HepG2 (cell line): ENCODE measurements around the gene DOCK9. TPM values are rescaled to one million over a fixed set of nuclear protein-coding genes. Genes with fewer than 3 reads are reported as not detected.

Source experiments
- ATAC-seq: fragments of 200-7000 bp; cut with Tn5 transposase; 3 replicates; pipeline ENCODE4 v1.9.1; 2020; ENCODE audit warnings: mild to moderate bottlenecking, moderate library complexity
- BruUV-seq: library from RNA; stranded (reverse); fragments of 400-500 nt; replicated peaks from 2 replicates; lab custom pipeline; 2021; lab: Mats Ljungman, UMichigan
- CTCF ChIA-PET: fragments of 300-600 bp; formaldehyde crosslinking; extraction: SDS; loops from one replicate; lab custom pipeline; 2021; ENCODE audit warnings: low total read pairs, inconsistent platforms, low intra/inter-chr PET ratio; lab: Yijun Ruan, JAX
- POLR2A ChIA-PET: fragments of 350-600 bp; sonication (Branson Sonifier 250); formaldehyde crosslinking; loops from one replicate; lab custom pipeline; 2020; ENCODE audit warnings: antibody characterized with exemption, inconsistent platforms; lab: Yijun Ruan, JAX
- DNase-seq: peaks from one replicate; pipeline ENCODE4 v3.0.0-alpha.2; 2015; ENCODE audit warnings: low spot score
- FAIRE-seq: peaks from 3 replicates; lab custom pipeline; 2011; peaks lifted over from hg19 to GRCh38; lab: Jason Lieb, UNC
- H2AFZ ChIP-seq: one replicate; pipeline ENCODE4 v1.6.1; 2011; ENCODE audit warnings: low read length, inconsistent platforms
- H3K27ac ChIP-seq: fragments of 300-600 bp; 3 replicates; pipeline ENCODE4 v1.8.0; 2011; ENCODE audit warnings: mixed run types, mild to moderate bottlenecking, mixed read lengths, low read length, inconsistent platforms; ENCODE audit not compliant: insufficient read depth; ENCODE audit errors: extremely low read length
- H3K27me3 ChIP-seq, 2 experiments: fragments of 200-600 bp in 1 of 2; 2 replicates in 1 of 2; 3 replicates in 1 of 2; pipeline versions ENCODE4 v1.6.0 to v1.8.0; 2011; ENCODE audit warnings: low read length in 2 of 2, mild to moderate bottlenecking in 2 of 2, moderate library complexity in 2 of 2, inconsistent platforms in 1 of 2; ENCODE audit not compliant: insufficient read depth in 2 of 2, control insufficient read depth in 1 of 2
- H3K36me3 ChIP-seq, 2 experiments: fragments of 200-600 bp in 1 of 2; replicated peaks in 1 of 2; 2 replicates in 1 of 2; 3 replicates in 1 of 2; pipeline versions ENCODE4 v1.5.1 to v1.8.0; 2011; ENCODE audit warnings: low read length in 2 of 2, inconsistent platforms in 1 of 2; ENCODE audit not compliant: insufficient read depth in 2 of 2, control insufficient read depth in 1 of 2
- H3K4me1 ChIP-seq: 2 replicates; pipeline ENCODE4 v1.5.1; 2012; ENCODE audit warnings: low read length, inconsistent platforms; ENCODE audit not compliant: insufficient read depth
- H3K4me2 ChIP-seq: 2 replicates; pipeline ENCODE4 v1.6.0; 2011; ENCODE audit warnings: low read depth, low read length, inconsistent platforms
- H3K4me3 ChIP-seq, 3 experiments: fragments of 200-600 bp in 1 of 3; sonication (generic), shearing (Covaris generic) in 1 of 3; replicated peaks in 1 of 3; 2 replicates each; pipeline ENCODE4 v1.5.1; 2011 to 2016; ENCODE audit warnings: low read length in 3 of 3, inconsistent platforms in 2 of 3, low read depth in 2 of 3, mild to moderate bottlenecking in 2 of 3, control low read depth in 1 of 3, mixed read lengths in 1 of 3; ENCODE audit not compliant: insufficient read depth in 1 of 3
- H3K79me2 ChIP-seq: one replicate; pipeline ENCODE4 v1.6.1; 2011; ENCODE audit warnings: low read length, inconsistent platforms; ENCODE audit not compliant: insufficient read depth
- H3K9ac ChIP-seq: 2 replicates; pipeline ENCODE4 v1.6.0; 2011; ENCODE audit warnings: mild to moderate bottlenecking, low read depth, low read length, inconsistent platforms; ENCODE audit not compliant: insufficient read depth
- H3K9me3 ChIP-seq: 2 replicates; pipeline ENCODE4 v1.5.1; 2012; ENCODE audit warnings: mild to moderate bottlenecking, low read length
- H4K20me1 ChIP-seq: 2 replicates; pipeline ENCODE4 v1.6.0; 2011; ENCODE audit warnings: inconsistent platforms, mild to moderate bottlenecking, low read length, moderate library complexity; ENCODE audit not compliant: insufficient read depth
- BATF2 ChIP-seq: sonication (generic); formaldehyde crosslinking; IDR thresholded peaks from 2 replicates; pipeline ENCODE4 v1.8.0; 2022; ENCODE audit warnings: mild to moderate bottlenecking, missing genetic modification reagents, moderate library complexity
- CENPX ChIP-seq: sonication (generic); formaldehyde crosslinking; IDR thresholded peaks from 2 replicates; pipeline ENCODE4 v1.9.0; 2021; ENCODE audit warnings: mild to moderate bottlenecking, missing genetic modification reagents, moderate library complexity
- DPF2 ChIP-seq: sonication (generic); formaldehyde crosslinking; IDR thresholded peaks from 2 replicates; pipeline ENCODE4 v1.4.0; 2020; ENCODE audit warnings: mild to moderate bottlenecking, low read depth, missing genetic modification reagents, borderline replicate concordance
- ESRRA ChIP-seq: sonication (generic); formaldehyde crosslinking; IDR thresholded peaks from 2 replicates; pipeline ENCODE4 v1.5.1; 2020; ENCODE audit warnings: mild to moderate bottlenecking, low read depth, missing genetic modification reagents
- HNF1A ChIP-seq, 2 experiments: sonication (generic) in 1 of 2; formaldehyde crosslinking in 1 of 2; IDR thresholded peaks; 2 replicates each; pipeline versions ENCODE4 v1.4.0 to v1.6.1; 2016 to 2020; ENCODE audit warnings: borderline replicate concordance in 1 of 2, low read depth in 1 of 2, mild to moderate bottlenecking in 1 of 2, missing genetic modification reagents in 1 of 2
- JARID2 ChIP-seq: sonication (generic); formaldehyde crosslinking; IDR thresholded peaks from 2 replicates; pipeline ENCODE4 v1.8.1; 2023; ENCODE audit warnings: missing genetic modification reagents, inconsistent platforms; ENCODE audit not compliant: insufficient replicate concordance
- NCOA5 ChIP-seq: sonication (generic); formaldehyde crosslinking; IDR thresholded peaks from 2 replicates; pipeline ENCODE4 v1.4.0; 2020; ENCODE audit warnings: missing genetic modification reagents
- PCBP1 ChIP-seq: fragments of 200-400 bp; formaldehyde crosslinking; IDR thresholded peaks from 2 replicates; pipeline ENCODE4 v1.6.1; 2017; ENCODE audit warnings: mild to moderate bottlenecking, low read depth, low read length, borderline replicate concordance
- PHF20 ChIP-seq: sonication (generic); formaldehyde crosslinking; IDR thresholded peaks from 2 replicates; pipeline ENCODE4 v1.5.0; 2020; ENCODE audit warnings: mild to moderate bottlenecking, missing genetic modification reagents
- RFX1 ChIP-seq: fragments of 450-650 bp; IDR thresholded peaks from 2 replicates; pipeline ENCODE4 v1.6.1; 2017
- ZFP36 ChIP-seq: fragments of 150-350 bp; IDR thresholded peaks from 2 replicates; pipeline ENCODE4 v1.6.1; 2018; ENCODE audit warnings: borderline replicate concordance, low read length, low read depth; ENCODE audit not compliant: partially characterized antibody
- ZFP62 ChIP-seq: sonication (generic); formaldehyde crosslinking; IDR thresholded peaks from 2 replicates; pipeline ENCODE4 v1.4.0; 2020; ENCODE audit warnings: missing genetic modification reagents
- ZFP82 ChIP-seq: sonication (generic); formaldehyde crosslinking; IDR thresholded peaks from 2 replicates; pipeline ENCODE4 v1.5.1; 2020; ENCODE audit warnings: mild to moderate bottlenecking, missing genetic modification reagents, borderline replicate concordance
- ZNF121 ChIP-seq: sonication (generic); formaldehyde crosslinking; IDR thresholded peaks from 2 replicates; pipeline ENCODE4 v1.5.0; 2020; ENCODE audit warnings: mild to moderate bottlenecking, missing genetic modification reagents
- ZNF317 ChIP-seq: sonication (generic); formaldehyde crosslinking; IDR thresholded peaks from 2 replicates; pipeline ENCODE4 v1.5.0; 2020; ENCODE audit warnings: mild to moderate bottlenecking, missing genetic modification reagents
- ZNF367 ChIP-seq: sonication (generic); formaldehyde crosslinking; IDR thresholded peaks from 2 replicates; pipeline ENCODE4 v1.4.0; 2020; ENCODE audit warnings: missing genetic modification reagents, borderline replicate concordance
- ZNF720 ChIP-seq: sonication (generic); formaldehyde crosslinking; IDR thresholded peaks from 2 replicates; pipeline ENCODE4 v1.4.0; 2020; ENCODE audit warnings: missing genetic modification reagents
- ZNF784 ChIP-seq: sonication (generic); formaldehyde crosslinking; IDR thresholded peaks from 2 replicates; pipeline ENCODE4 v1.5.1; 2020; ENCODE audit warnings: missing genetic modification reagents, mild to moderate bottlenecking, borderline replicate concordance
- WGBS: methylation state at CpG from one replicate; pipeline ENCODE4 v1.1.6; 2017; ENCODE audit warnings: low lambda C conversion rate; 5-methylcytosine and 5-hydroxymethylcytosine counted together
- in situ Hi-C: cut with HindIII; loops from 2 replicates; pipeline ENCODE4 v1.10.0; 2017; ENCODE audit warnings: low pct_unique_long_range_greater_than_20kb; ENCODE audit not compliant: extremely low pct_ligation_motif_present
- intact Hi-C: fragments of 100-400 bp; cut with micrococcal nuclease; formaldehyde crosslinking; loops from one replicate; pipeline ENCODE4 v1.10.0; 2022; ENCODE audit not compliant: unreplicated experiment
- polyA plus RNA-seq, 8 experiments: library from polyadenylated mRNA; depleted of rRNA in 3 of 8; stranded (reverse) in 7 of 8; unstranded in 1 of 8; fragments of >200 nt; fragmentation: Illumina TruSeq in 4 of 8; extraction: Trizol in 4 of 8; gene quantifications; 2 replicates each; pipeline versions ENCODE4 v1.2.1 to v1.2.3, GENCODE V29; 2011 to 2016; ENCODE audit warnings: low read depth in 4 of 8, missing spikeins in 1 of 8, mixed read lengths in 1 of 8; ENCODE audit not compliant: insufficient read depth in 1 of 8
- total RNA-seq, 5 experiments: library from RNA; depleted of rRNA; stranded (reverse); fragments of >200 nt; fragmentation: Illumina TruSeq; extraction: Trizol; gene quantifications; 2 replicates each; pipeline ENCODE4 v1.2.3, GENCODE V29; 2016; ENCODE audit warnings: low read depth in 1 of 5
- TF ChIP-seq, protein P1 (sequence below): sonication (generic); formaldehyde crosslinking; conservative IDR thresholded peaks from 2 replicates; pipeline ENCODE4 v1.4.0; 2020; ENCODE audit warnings: missing genetic modification reagents

Gene DOCK9
- total and polyA plus RNA-seq, 2 of the 13 experiments (the other 11 are each of a cell fraction or from before 2014, with no cell fraction given): 0.44 to 0.97 TPM

DNA sequence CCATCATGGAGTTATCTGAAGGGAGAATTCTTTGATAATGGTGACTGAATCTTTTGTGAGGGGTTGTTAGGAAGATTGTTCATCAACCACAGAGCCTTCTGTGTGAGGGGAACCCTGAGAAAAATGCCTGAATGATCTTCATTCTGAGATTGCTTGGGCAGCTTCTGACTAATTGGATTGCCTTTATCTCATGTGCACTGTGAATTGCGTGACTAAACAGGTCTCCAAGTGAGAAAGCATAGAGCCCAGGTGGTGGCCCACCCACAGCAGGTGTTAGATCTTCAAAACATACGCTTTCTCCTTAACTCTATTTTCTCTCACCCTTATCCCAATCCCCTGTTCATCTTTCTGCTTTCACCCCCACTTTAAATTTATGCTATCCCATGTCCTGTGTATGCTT, 58.3 kb downstream of the DOCK9 start:
- Histone ChIP-seq H3K4me3 (no peak overlapping the region), H3K36me3 (no peaks in the 10 kb centered on the region), H3K4me2 (no peak overlapping the region), H3K27me3 (no peaks in the 10 kb centered on the region), H3K79me2 (no peaks in the 10 kb centered on the region), H3K4me1 (no peaks in the 10 kb centered on the region), H4K20me1 (no peaks in the 10 kb centered on the region), H2AFZ (no peak overlapping the region), H3K9ac (no peak overlapping the region), H3K9me3 (no peaks in the 10 kb centered on the region), H3K27ac (no peak overlapping the region)
- intact Hi-C loops (no loop called here), in situ Hi-C loops (no loop called here)
- DNase-seq (no peak), ATAC-seq (no peak), FAIRE-seq (no peak)
- ChIA-PET CTCF (no interaction called here), POLR2A (no interaction called here)
- BruUV-seq: no TSS peak
- 30% methylated on average over 2 of the region's 2 CpGs for WGBS
- TF ChIP-seq ZNF784 (CRISPR knock-in tag) (no peak), NCOA5 (CRISPR knock-in tag) (no peak), HNF1A (IDR thresholded peaks at IDR 0.05; ENCODE audit: low read depth) (no peak), HNF1A (CRISPR knock-in tag; IDR thresholded peaks at IDR 0.05; ENCODE audit: borderline replicate concordance) (no peak), RFX1 (no peak), CENPX (no peak), PHF20 (CRISPR knock-in tag) (no peak), PCBP1 (no peak), ZNF121 (no peak), ZFP36 (no peak), ZFP62 (CRISPR knock-in tag) (no peak), ZNF317 (CRISPR knock-in tag) (no peak), ZFP82 (CRISPR knock-in tag) (no peak), BATF2 (CRISPR knock-in tag) (no peak), ZNF720 (CRISPR knock-in tag) (no peak), JARID2 (CRISPR knock-in tag) (no peak), ESRRA (CRISPR knock-in tag) (no peak), DPF2 (CRISPR knock-in tag) (no peak), ZNF367 (CRISPR knock-in tag) (no peak)
- TF ChIP-seq, protein P1, sequence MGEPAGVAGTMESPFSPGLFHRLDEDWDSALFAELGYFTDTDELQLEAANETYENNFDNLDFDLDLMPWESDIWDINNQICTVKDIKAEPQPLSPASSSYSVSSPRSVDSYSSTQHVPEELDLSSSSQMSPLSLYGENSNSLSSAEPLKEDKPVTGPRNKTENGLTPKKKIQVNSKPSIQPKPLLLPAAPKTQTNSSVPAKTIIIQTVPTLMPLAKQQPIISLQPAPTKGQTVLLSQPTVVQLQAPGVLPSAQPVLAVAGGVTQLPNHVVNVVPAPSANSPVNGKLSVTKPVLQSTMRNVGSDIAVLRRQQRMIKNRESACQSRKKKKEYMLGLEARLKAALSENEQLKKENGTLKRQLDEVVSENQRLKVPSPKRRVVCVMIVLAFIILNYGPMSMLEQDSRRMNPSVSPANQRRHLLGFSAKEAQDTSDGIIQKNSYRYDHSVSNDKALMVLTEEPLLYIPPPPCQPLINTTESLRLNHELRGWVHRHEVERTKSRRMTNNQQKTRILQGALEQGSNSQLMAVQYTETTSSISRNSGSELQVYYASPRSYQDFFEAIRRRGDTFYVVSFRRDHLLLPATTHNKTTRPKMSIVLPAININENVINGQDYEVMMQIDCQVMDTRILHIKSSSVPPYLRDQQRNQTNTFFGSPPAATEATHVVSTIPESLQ (CRISPR knock-in tag): no peak
